Pons (tissue), 1 donor: Measurements from ENCODE around the gene COL6A1.

Source experiments
- DNase-seq: peaks from one replicate; pipeline ENCODE4 v3.0.0-alpha.2; 2016; ENCODE audit warnings: low spot score

COL6A1 gene

GRCh38 chr21:45983649-45983965 is 2.0 kb downstream of the COL6A1 start:
- no peak for DNase-seq

- no peak for DNase-seq
Observed at GRCh38 chr21:45983981-45984551, 2.5 kb downstream of the COL6A1 start.

- no peak for DNase-seq
Observed at GRCh38 chr21:45984584-45985095, 3.1 kb downstream of the COL6A1 start.

GRCh38 chr21:45985471-45986315 is 4.1 kb downstream of the COL6A1 start:
- DNase-seq = no peak

- no peak for DNase-seq
Observed at GRCh38 chr21:45986316-45987051, 4.9 kb downstream of the COL6A1 start.

- no peak for DNase-seq
Observed at GRCh38 chr21:45987121-45987711, 5.6 kb downstream of the COL6A1 start.

- no peak for DNase-seq
Observed at GRCh38 chr21:45988366-45989347, 7.1 kb downstream of the COL6A1 start.

GRCh38 chr21:45989355-45990048 is 7.9 kb downstream of the COL6A1 start:
- no peak for DNase-seq

- DNase-seq = no peak
Observed at GRCh38 chr21:45990049-45990711, 8.6 kb downstream of the COL6A1 start.

GRCh38 chr21:45990741-45991605 is 9.4 kb downstream of the COL6A1 start:
- no peak for DNase-seq

- no peak for DNase-seq
Observed at GRCh38 chr21:45991606-45992300, 10.2 kb downstream of the COL6A1 start.

GRCh38 chr21:45992301-45993209 is 11.0 kb downstream of the COL6A1 start:
- DNase-seq = no peak

GRCh38 chr21:45993210-45994085 is 11.9 kb downstream of the COL6A1 start:
- no peak for DNase-seq

GRCh38 chr21:45994086-45994661 is 12.6 kb downstream of the COL6A1 start:
- DNase-seq = no peak

- no peak for DNase-seq
Observed at GRCh38 chr21:45994759-45995685, 13.5 kb downstream of the COL6A1 start.
